HTR-8/SVneo (cell line): Measurements from ENCODE around the gene CDK5RAP1.
A peak's percentile ranks its signal among the peaks of the same experiment; 100 is the strongest.
"Not testable (repeated sequence)": the region's sequence is repeated elsewhere in the genome, so short reads cannot be mapped to it uniquely, and the experiment has no call there.

Experiments used
- DNase-seq: peaks from one replicate; pipeline ENCODE4 v3.0.0; 2011; ENCODE audit warnings: low spot score, mixed read lengths; ENCODE audit not compliant: insufficient read length
- FAIRE-seq: peaks from 2 replicates; lab custom pipeline; 2011; peaks lifted over from hg19 to GRCh38; lab: Jason Lieb, UNC

CDK5RAP1 gene

GRCh38 chr20:33389326-33389725, 12.0 kb downstream of the CDK5RAP1 start:
- not testable (repeated sequence) for FAIRE-seq

GRCh38 chr20:33388268-33388667, 13.1 kb downstream of the CDK5RAP1 start:
- no peak for FAIRE-seq

More at GRCh38 chr20:33389326-33389725, 12.0 kb downstream of the CDK5RAP1 start:
- DNase-seq = not testable (repeated sequence)

GRCh38 chr20:33387177-33387576, 14.1 kb downstream of the CDK5RAP1 start:
- DNase-seq = no peak
- no peak for FAIRE-seq

More at GRCh38 chr20:33388268-33388667, 13.1 kb downstream of the CDK5RAP1 start:
- no peak for DNase-seq

GRCh38 chr20:33386673-33387072, 14.6 kb downstream of the CDK5RAP1 start:
- no peak for FAIRE-seq
- no peak for DNase-seq

GRCh38 chr20:33377366-33377765, 24.0 kb downstream of the CDK5RAP1 start:
- FAIRE-seq (no peak), DNase-seq (no peak)

GRCh38 chr20:33373735-33374605, 27.3 kb downstream of the CDK5RAP1 start:
- no peak for DNase-seq
- no peak for FAIRE-seq

- peak; percentile 80 for FAIRE-seq
- no peak for DNase-seq
Observed at GRCh38 chr20:33372993-33373441, 28.3 kb downstream of the CDK5RAP1 start.

GRCh38 chr20:33370291-33370690, 31.0 kb downstream of the CDK5RAP1 start:
- no peak for FAIRE-seq
- no peak for DNase-seq

GRCh38 chr20:33362898-33363297, 38.4 kb downstream of the CDK5RAP1 start:
- FAIRE-seq = no peak
- no peak for DNase-seq

- no peak for FAIRE-seq
Observed at GRCh38 chr20:33359399-33360261, 41.7 kb downstream of the CDK5RAP1 start.

GRCh38 chr20:33353013-33353402, 48.3 kb downstream of the CDK5RAP1 start:
- DNase-seq = no peak
- FAIRE-seq = no peak

More at GRCh38 chr20:33359399-33360261, 41.7 kb downstream of the CDK5RAP1 start:
- DNase-seq = no peak

GRCh38 chr20:33352258-33353012, 48.9 kb downstream of the CDK5RAP1 start:
- DNase-seq (no peak), FAIRE-seq (no peak)

- FAIRE-seq (no peak), DNase-seq (no peak)
Observed at GRCh38 chr20:33351696-33352095, 49.6 kb downstream of the CDK5RAP1 start.

- DNase-seq = no peak
- no peak for FAIRE-seq
Observed at GRCh38 chr20:33349493-33349892, 51.8 kb downstream of the CDK5RAP1 start.

- no peak for DNase-seq
- no peak for FAIRE-seq
Observed at GRCh38 chr20:33348136-33348937, 53.0 kb downstream of the CDK5RAP1 start.

- DNase-seq = no peak
- FAIRE-seq = no peak
Observed at GRCh38 chr20:33345342-33345741, 56.0 kb downstream of the CDK5RAP1 start.

GRCh38 chr20:33343521-33343920, 57.8 kb downstream of the CDK5RAP1 start:
- FAIRE-seq (no peak), DNase-seq (no peak)

GRCh38 chr20:33339515-33340058, 61.7 kb downstream of the CDK5RAP1 start:
- no peak for FAIRE-seq
- DNase-seq = no peak
